HCT116 (cell line): ENCODE data around the gene BCAR3. TPM values are rescaled to one million over a fixed set of nuclear protein-coding genes. Genes with fewer than 3 reads are reported as not detected.

ENCODE experiments used
- ATAC-seq: fragments of 200-7000 bp; cut with Tn5 transposase; 2 replicates; pipeline ENCODE4 v1.9.1; 2020; ENCODE audit warnings: mild to moderate bottlenecking, moderate library complexity
- BruUV-seq: library from RNA; stranded (reverse); fragments of 400-500 nt; replicated peaks from 2 replicates; lab custom pipeline; 2021; lab: Mats Ljungman, UMichigan
- CTCF ChIA-PET: fragments of 300-600 bp; sonication (Branson Sonifier 250); formaldehyde crosslinking; loops from one replicate; lab custom pipeline; 2021; ENCODE audit warnings: antibody characterized with exemption; lab: Charles Lee
- POLR2A ChIA-PET: fragments of 300-600, 350-600 bp; sonication (Branson Sonifier 250); formaldehyde crosslinking; loops from one replicate; lab custom pipeline; 2021; ENCODE audit warnings: antibody characterized with exemption; lab: Charles Lee
- RAD21 ChIA-PET, 2 experiments: fragments of 300-600 bp; sonication (Branson Sonifier 250); formaldehyde crosslinking; loops; one replicate each; lab custom pipeline; 2023; ENCODE audit warnings: low total read pairs in 2 of 2; ENCODE audit not compliant: uncharacterized antibody in 2 of 2, unreplicated experiment in 2 of 2, low non-redundant PET in 1 of 2; lab: Charles Lee
- DNase-seq: peaks from one replicate; pipeline ENCODE4 v3.0.0-alpha.2; 2010; ENCODE audit warnings: low read depth, low spot score
- H2AFZ ChIP-seq: fragments of 200-600 bp; shearing (Covaris generic), sonication (generic); 2 replicates; pipeline ENCODE4 v1.6.1; 2017; ENCODE audit warnings: low read depth, mixed run types, mixed read lengths, antibody characterized with exemption, low read length; ENCODE audit not compliant: poor library complexity, severe bottlenecking
- H3K27ac ChIP-seq: 2 replicates; pipeline ENCODE4 v1.5.1; 2012; ENCODE audit warnings: low read depth, low read length
- H3K27me3 ChIP-seq: fragments of 200-600 bp; sonication (generic); 2 replicates; pipeline ENCODE4 v1.6.1; 2016; ENCODE audit warnings: mixed run types, low read length, mixed read lengths; ENCODE audit not compliant: insufficient read depth
- H3K36me3 ChIP-seq, 2 experiments: fragments of 200-500 bp in 1 of 2; fragments of 200-600 bp in 1 of 2; sonication (Bioruptor generic) in 1 of 2; sonication (generic) in 1 of 2; 2 replicates each; pipeline versions ENCODE4 v1.5.1 to v1.6.1; 2014 to 2016; ENCODE audit warnings: low read length in 2 of 2, inconsistent platforms in 1 of 2, mixed read lengths in 1 of 2, mixed run types in 1 of 2; ENCODE audit not compliant: insufficient read depth in 2 of 2, control insufficient read depth in 1 of 2
- H3K4me1 ChIP-seq, 2 experiments: fragments of 200-600 bp in 1 of 2; sonication (generic) in 1 of 2; 2 replicates each; pipeline versions ENCODE4 v1.5.1 to v1.6.1; 2012 to 2017; ENCODE audit warnings: low read length in 2 of 2, inconsistent platforms in 1 of 2, mild to moderate bottlenecking in 1 of 2, mixed read lengths in 1 of 2, mixed run types in 1 of 2, moderate library complexity in 1 of 2; ENCODE audit not compliant: insufficient read depth in 2 of 2, control insufficient read depth in 1 of 2
- H3K4me2 ChIP-seq: fragments of 200-600 bp; sonication (generic); 2 replicates; pipeline ENCODE4 v1.6.1; 2017; ENCODE audit warnings: mixed run types, low read length, mixed read lengths
- H3K4me3 ChIP-seq, 2 experiments: fragments of 200-600 bp in 1 of 2; sonication (generic) in 1 of 2; replicated peaks in 1 of 2; 2 replicates each; pipeline ENCODE4 v1.5.1; 2011 to 2016; ENCODE audit warnings: low read length in 2 of 2, control low read depth in 1 of 2, low read depth in 1 of 2, mild to moderate bottlenecking in 1 of 2, mixed read lengths in 1 of 2, mixed run types in 1 of 2
- H3K79me2 ChIP-seq: fragments of 200-600 bp; sonication (generic); 2 replicates; pipeline ENCODE4 v1.6.1; 2017; ENCODE audit warnings: mild to moderate bottlenecking, mixed run types, low read length, moderate library complexity, mixed read lengths; ENCODE audit not compliant: insufficient read depth
- H3K9ac ChIP-seq: fragments of 200-600 bp; sonication (generic); 2 replicates; pipeline ENCODE4 v1.6.1; 2016; ENCODE audit warnings: low read length, mixed read lengths
- H3K9me2 ChIP-seq: fragments of 200-600 bp; sonication (generic), shearing (Covaris generic); 2 replicates; pipeline ENCODE4 v1.6.1; 2017; ENCODE audit warnings: mixed run types, mild to moderate bottlenecking, moderate library complexity; ENCODE audit not compliant: insufficient read depth
- H3K9me3 ChIP-seq, 2 experiments: fragments of 200-500 bp in 1 of 2; fragments of 200-600 bp in 1 of 2; sonication (Bioruptor generic) in 1 of 2; sonication (generic) in 1 of 2; 2 replicates each; pipeline ENCODE4 v1.6.1; 2014 to 2017; ENCODE audit warnings: low read length in 2 of 2, mixed read lengths in 2 of 2, inconsistent platforms in 1 of 2, low read depth in 1 of 2, mild to moderate bottlenecking in 1 of 2, mixed run types in 1 of 2, moderate library complexity in 1 of 2; ENCODE audit not compliant: control insufficient read depth in 1 of 2, insufficient read depth in 1 of 2
- H4K20me1 ChIP-seq: fragments of 200-600 bp; sonication (generic), shearing (Covaris generic); 2 replicates; pipeline ENCODE4 v1.6.1; 2017; ENCODE audit warnings: mixed run types, mild to moderate bottlenecking, moderate library complexity; ENCODE audit not compliant: insufficient read depth
- ATF3 ChIP-seq: IDR thresholded peaks from 2 replicates; pipeline ENCODE4 v1.6.1; 2012
- CEBPB ChIP-seq: IDR thresholded peaks from 2 replicates; pipeline ENCODE4 v1.6.1; 2012; ENCODE audit warnings: low read depth
- EZH2 ChIP-seq: fragments of 200-600 bp; sonication (generic); IDR thresholded peaks from 2 replicates; pipeline ENCODE4 v1.6.1; 2017; ENCODE audit warnings: antibody characterized with exemption, mixed run types
- FOSL1 ChIP-seq: IDR thresholded peaks from 2 replicates; pipeline ENCODE4 v1.6.1; 2012; ENCODE audit warnings: low read depth
- RAD21 ChIP-seq: IDR thresholded peaks from 2 replicates; pipeline ENCODE4 v1.6.1; 2012; ENCODE audit warnings: low read depth, mild to moderate bottlenecking
- REST ChIP-seq: IDR thresholded peaks from 2 replicates; pipeline ENCODE4 v1.6.1; 2012; ENCODE audit warnings: low read depth
- TCF7L2 ChIP-seq: IDR thresholded peaks from 2 replicates; pipeline ENCODE4 v1.7.0; 2011; ENCODE audit warnings: borderline replicate concordance, inconsistent platforms; ENCODE audit not compliant: insufficient read depth, insufficient read length; ENCODE audit errors: extremely low read depth
- YY1 ChIP-seq: IDR thresholded peaks from 2 replicates; pipeline ENCODE4 v1.6.1; 2011; ENCODE audit warnings: low read length, low read depth, moderate library complexity, mild to moderate bottlenecking; ENCODE audit not compliant: insufficient replicate concordance; ENCODE audit errors: extremely low read depth
- ZFX ChIP-seq: fragments of 450-650 bp; IDR thresholded peaks from 2 replicates; pipeline ENCODE4 v1.6.1; 2017
- ZNF274 ChIP-seq: fragments of 200-500 bp; sonication (Bioruptor generic); IDR thresholded peaks from 2 replicates; pipeline ENCODE4 v1.6.1; 2014; ENCODE audit warnings: mild to moderate bottlenecking, low read depth, low read length, inconsistent platforms
- intact Hi-C: fragments of 100-400 bp; cut with micrococcal nuclease; formaldehyde crosslinking; loops from 2 replicates; pipeline ENCODE4 v1.10.0; 2022
- total RNA-seq: library from RNA; stranded (reverse); gene quantifications from one replicate; pipeline ENCODE4 v1.2.1, GENCODE V29; 2021; ENCODE audit not compliant: unreplicated experiment
- TF ChIP-seq, protein P1 (sequence below): IDR thresholded peaks from 2 replicates; pipeline ENCODE4 v1.6.1; 2012
- TF ChIP-seq, protein P2 (sequence below): IDR thresholded peaks from 2 replicates; pipeline ENCODE4 v1.6.1; 2011; ENCODE audit warnings: mild to moderate bottlenecking, low read length, moderate library complexity; ENCODE audit not compliant: insufficient replicate concordance; ENCODE audit errors: extremely low read depth

The BCAR3 gene
- total RNA-seq, 1 experiment from 2014 or later: 24.5 TPM

- H3K27me3 ChIP-seq: no peaks in the 10 kb centered on the region
- H4K20me1 ChIP-seq: peaks cover 17% of the 10 kb centered on the region; the same call in 1 of the 2 replicates
- DNase-seq (no peak), ATAC-seq (no peak)
- no peak overlapping the region for H3K27ac ChIP-seq
- no TSS peak for BruUV-seq
- peaks cover 96% of the 10 kb centered on the region for H3K79me2 ChIP-seq
- H3K4me2 ChIP-seq: no peak overlapping the region
- H3K9me2 ChIP-seq: no peaks in the 10 kb centered on the region
- no peak overlapping the region for H3K9ac ChIP-seq
- RAD21 ChIA-PET: interaction anchor here in 1 of 2 experiments (1.4 kb wide), 1 partner anchor 10 kb away, joined by 4 read pairs; the partner anchor contains the start of gene BCAR3
- peaks cover 43 to 81% of the 10 kb centered on the region in 2 experiments for H3K4me1 ChIP-seq
- POLR2A ChIA-PET: interaction anchor here (0.7 to 1.2 kb wide), 2 partner anchors 13 to 31 kb away, joined by 3 to 4 read pairs; no protein-coding TSS in a partner anchor
- intact Hi-C loops: no loop called here
- CTCF ChIA-PET: interaction anchor here (1.4 to 1.6 kb wide), 2 partner anchors 41 to 143 kb away, joined by 5 to 7 read pairs; no protein-coding TSS in a partner anchor
- no peaks in the 10 kb centered on the region for H3K9me3 ChIP-seq
- no peak overlapping the region for H2AFZ ChIP-seq
- H3K36me3 ChIP-seq: peaks cover 0 to 57% of the 10 kb centered on the region in 2 experiments; a peak in 2 of 4 replicates
- no peak overlapping the region for H3K4me3 ChIP-seq
- no peak for TF ChIP-seq CEBPB
- TF ChIP-seq, protein P1, sequence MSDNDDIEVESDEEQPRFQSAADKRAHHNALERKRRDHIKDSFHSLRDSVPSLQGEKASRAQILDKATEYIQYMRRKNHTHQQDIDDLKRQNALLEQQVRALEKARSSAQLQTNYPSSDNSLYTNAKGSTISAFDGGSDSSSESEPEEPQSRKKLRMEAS: no peak
- no peak for TF ChIP-seq ZNF274
- no peak for TF ChIP-seq ZFX
- TF ChIP-seq TCF7L2: no peak
- no peak for TF ChIP-seq FOSL1
- no peak for TF ChIP-seq ATF3
- TF ChIP-seq, protein P2, sequence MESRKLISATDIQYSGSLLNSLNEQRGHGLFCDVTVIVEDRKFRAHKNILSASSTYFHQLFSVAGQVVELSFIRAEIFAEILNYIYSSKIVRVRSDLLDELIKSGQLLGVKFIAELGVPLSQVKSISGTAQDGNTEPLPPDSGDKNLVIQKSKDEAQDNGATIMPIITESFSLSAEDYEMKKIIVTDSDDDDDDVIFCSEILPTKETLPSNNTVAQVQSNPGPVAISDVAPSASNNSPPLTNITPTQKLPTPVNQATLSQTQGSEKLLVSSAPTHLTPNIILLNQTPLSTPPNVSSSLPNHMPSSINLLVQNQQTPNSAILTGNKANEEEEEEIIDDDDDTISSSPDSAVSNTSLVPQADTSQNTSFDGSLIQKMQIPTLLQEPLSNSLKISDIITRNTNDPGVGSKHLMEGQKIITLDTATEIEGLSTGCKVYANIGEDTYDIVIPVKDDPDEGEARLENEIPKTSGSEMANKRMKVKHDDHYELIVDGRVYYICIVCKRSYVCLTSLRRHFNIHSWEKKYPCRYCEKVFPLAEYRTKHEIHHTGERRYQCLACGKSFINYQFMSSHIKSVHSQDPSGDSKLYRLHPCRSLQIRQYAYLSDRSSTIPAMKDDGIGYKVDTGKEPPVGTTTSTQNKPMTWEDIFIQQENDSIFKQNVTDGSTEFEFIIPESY: no peak
- no peak for TF ChIP-seq EZH2
- TF ChIP-seq RAD21: no peak
- TF ChIP-seq REST: no peak
- no peak for TF ChIP-seq YY1
- TF ChIP-seq, all 23 proteins: peak for 0
Observed at GRCh38 chr1:93671099-93671621, 10.5 kb downstream of the BCAR3 start.
